PC-3 (cell line): Measurements from ENCODE around the gene GIPC3.

Experiments used
- EZH2 ChIP-seq: fragments of 300-600 bp; sonication (generic); IDR thresholded peaks from one replicate; pipeline ENCODE4 v1.6.1; 2017; ENCODE audit warnings: antibody characterized with exemption, mild to moderate bottlenecking, low read length; ENCODE audit not compliant: unreplicated experiment
- TF ChIP-seq, protein P1 (sequence below): fragments of 300-600 bp; sonication (generic); conservative IDR thresholded peaks from 2 replicates; pipeline ENCODE4 v1.5.1; 2017; ENCODE audit warnings: antibody characterized with exemption, low read depth, mild to moderate bottlenecking, low read length

DNA sequence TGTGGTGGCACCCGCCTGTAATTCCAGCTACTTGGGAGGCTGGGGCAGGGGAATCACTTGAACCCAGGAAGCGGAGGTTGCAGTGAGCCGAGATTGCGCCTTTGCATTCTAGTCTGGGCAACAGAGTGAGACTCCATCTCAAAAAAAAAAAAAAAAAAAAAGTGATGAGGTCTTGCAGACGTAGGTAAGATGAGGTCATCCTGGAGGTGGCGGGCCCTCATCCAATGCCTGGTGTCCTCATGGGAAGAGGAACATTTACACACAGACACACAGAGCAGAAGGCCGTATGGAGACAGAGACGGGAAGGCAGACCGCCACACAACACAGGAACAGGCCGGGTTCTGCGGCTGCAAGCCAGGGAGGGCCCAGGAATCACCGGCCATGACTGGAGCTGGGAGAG lies 36.9 kb downstream of the GIPC3 start:
- TF ChIP-seq, protein P1, sequence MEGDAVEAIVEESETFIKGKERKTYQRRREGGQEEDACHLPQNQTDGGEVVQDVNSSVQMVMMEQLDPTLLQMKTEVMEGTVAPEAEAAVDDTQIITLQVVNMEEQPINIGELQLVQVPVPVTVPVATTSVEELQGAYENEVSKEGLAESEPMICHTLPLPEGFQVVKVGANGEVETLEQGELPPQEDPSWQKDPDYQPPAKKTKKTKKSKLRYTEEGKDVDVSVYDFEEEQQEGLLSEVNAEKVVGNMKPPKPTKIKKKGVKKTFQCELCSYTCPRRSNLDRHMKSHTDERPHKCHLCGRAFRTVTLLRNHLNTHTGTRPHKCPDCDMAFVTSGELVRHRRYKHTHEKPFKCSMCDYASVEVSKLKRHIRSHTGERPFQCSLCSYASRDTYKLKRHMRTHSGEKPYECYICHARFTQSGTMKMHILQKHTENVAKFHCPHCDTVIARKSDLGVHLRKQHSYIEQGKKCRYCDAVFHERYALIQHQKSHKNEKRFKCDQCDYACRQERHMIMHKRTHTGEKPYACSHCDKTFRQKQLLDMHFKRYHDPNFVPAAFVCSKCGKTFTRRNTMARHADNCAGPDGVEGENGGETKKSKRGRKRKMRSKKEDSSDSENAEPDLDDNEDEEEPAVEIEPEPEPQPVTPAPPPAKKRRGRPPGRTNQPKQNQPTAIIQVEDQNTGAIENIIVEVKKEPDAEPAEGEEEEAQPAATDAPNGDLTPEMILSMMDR, result no peak
- no peak for TF ChIP-seq EZH2
